ENCODE measurements around the gene FAM3C.

FAM3C gene

DNA sequence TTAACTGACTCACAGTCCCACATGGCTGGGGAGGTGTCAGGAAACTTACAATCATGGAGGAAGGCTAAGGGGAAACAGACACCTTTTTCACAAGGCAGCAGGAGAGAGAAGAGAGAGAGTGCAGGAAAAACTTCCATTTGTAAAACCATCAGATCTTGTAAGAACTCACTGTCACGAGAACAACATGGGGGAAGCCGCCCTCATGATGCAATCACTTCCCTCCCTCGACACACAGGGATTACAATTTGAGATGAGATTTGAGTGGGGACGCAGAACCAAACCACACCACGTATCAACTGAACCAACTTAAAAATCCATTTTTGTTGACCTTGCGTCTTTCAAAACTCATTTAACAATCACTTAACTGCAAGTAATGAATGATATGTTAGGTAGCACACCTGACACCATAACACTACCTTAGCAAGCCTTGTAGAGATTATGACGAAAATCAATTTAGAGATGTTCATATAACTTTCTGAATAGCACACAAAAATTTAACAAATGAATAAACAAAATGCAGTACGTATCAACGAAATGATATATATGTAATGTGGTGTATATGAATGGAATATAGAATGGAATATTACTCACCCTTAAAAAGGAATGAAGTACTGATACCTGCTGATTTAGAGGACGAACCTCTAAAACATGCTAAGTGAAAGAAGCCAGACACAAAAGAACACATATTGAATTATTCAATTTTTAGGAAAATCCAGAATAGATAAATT, 3.7 kb downstream of the FAM3C start:
- TF ChIP-seq, protein P1, sequence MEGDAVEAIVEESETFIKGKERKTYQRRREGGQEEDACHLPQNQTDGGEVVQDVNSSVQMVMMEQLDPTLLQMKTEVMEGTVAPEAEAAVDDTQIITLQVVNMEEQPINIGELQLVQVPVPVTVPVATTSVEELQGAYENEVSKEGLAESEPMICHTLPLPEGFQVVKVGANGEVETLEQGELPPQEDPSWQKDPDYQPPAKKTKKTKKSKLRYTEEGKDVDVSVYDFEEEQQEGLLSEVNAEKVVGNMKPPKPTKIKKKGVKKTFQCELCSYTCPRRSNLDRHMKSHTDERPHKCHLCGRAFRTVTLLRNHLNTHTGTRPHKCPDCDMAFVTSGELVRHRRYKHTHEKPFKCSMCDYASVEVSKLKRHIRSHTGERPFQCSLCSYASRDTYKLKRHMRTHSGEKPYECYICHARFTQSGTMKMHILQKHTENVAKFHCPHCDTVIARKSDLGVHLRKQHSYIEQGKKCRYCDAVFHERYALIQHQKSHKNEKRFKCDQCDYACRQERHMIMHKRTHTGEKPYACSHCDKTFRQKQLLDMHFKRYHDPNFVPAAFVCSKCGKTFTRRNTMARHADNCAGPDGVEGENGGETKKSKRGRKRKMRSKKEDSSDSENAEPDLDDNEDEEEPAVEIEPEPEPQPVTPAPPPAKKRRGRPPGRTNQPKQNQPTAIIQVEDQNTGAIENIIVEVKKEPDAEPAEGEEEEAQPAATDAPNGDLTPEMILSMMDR (IDR thresholded peaks at IDR 0.05; ENCODE audit: control insufficient read depth, insufficient read depth, low read depth, low read length, missing control alignments) = no peak
- no peak overlapping the region for H3K4me3 ChIP-seq (ENCODE audit: control insufficient read depth, low read depth, low read length)
- DNase-seq (ENCODE audit: low read depth) = no peak

DNA sequence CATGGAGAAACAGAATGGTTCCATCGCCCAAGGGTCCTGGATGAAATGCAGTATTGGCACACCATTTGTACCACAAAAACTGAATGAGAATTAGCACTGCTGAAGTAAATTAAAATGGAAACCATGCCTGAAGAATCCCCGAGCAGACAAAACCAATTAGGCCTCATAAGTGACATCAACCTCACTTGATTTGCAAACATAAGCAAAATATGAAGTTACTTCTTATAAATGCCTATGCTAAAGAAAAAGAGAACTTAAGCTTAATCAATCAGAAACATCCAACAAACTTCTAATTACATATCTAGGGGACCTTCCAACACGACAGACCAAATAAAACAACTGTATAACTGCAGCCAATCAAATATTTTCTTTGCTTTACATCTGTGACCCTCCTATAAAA, 4.4 kb downstream of the FAM3C start:
- DNase-seq (ENCODE audit: low read depth) = no peak
- TF ChIP-seq, protein P1 (IDR thresholded peaks at IDR 0.05; ENCODE audit: control insufficient read depth, insufficient read depth, low read depth, low read length, missing control alignments) = no peak
- no peak overlapping the region for H3K4me3 ChIP-seq (ENCODE audit: control insufficient read depth, low read depth, low read length)

DNA sequence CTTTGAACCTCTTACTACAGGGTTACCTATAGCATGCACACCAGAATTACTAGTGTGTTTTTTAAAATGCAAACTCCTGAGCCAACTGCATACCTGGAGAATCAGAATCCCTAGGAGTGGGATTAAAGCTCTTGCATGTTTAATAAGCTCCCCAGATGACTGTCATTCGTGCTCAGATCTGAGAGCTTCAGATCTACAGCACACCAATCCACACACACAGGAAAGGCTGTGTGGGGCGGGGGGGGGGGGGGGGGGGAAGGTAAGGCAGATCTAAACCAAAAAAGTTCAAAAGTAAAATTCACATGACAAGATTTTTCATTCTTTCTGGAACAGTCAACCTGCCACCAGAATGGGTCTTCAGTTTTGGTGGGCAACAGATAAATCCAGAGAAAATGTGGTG, 5.5 kb downstream of the FAM3C start:
- DNase-seq (ENCODE audit: low read depth) = no peak
- H3K4me3 ChIP-seq (ENCODE audit: control insufficient read depth, low read depth, low read length) = no peak overlapping the region
- TF ChIP-seq, protein P1 (IDR thresholded peaks at IDR 0.05; ENCODE audit: control insufficient read depth, insufficient read depth, low read depth, low read length, missing control alignments) = no peak

DNA sequence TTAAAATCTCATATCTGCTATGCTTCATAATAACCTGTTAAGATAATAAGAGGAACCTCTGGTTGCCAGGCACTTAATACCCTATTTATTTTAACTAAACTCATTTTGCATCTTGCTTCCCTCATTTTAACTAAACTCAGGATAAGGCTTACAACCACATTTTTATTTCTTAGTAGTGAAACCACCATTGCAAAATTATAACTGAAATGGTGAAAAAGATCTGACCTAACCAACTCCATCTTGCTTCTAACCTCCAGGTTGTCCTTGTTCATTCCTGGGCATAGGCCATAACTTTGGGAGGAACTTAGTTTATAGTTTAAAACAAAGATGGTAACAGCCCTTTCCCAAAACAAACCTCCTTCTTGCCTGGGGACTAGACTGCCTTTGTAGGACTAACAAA, 6.0 kb downstream of the FAM3C start:
- TF ChIP-seq, protein P1 (IDR thresholded peaks at IDR 0.05; ENCODE audit: control insufficient read depth, insufficient read depth, low read depth, low read length, missing control alignments) = no peak
- DNase-seq (ENCODE audit: low read depth) = no peak
- H3K4me3 ChIP-seq (ENCODE audit: control insufficient read depth, low read depth, low read length) = no peak overlapping the region

DNA sequence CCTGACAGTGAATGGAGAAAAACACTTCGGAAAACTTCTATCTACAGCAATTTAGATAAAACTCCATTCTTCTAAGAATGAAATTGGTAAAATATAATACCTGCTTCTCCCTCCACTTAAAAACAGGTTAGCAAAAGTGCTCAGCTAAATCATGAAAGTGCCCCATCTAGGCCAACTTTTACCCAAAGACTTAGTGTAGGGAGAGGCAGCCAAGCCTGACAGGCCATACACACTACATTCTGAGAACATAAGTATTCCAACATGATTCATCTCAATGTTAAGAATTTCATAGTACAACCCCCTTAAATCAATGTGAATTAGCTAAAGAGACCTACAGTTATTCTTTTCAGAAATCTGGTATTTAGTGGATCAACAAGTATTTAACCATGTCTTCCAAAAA, 7.2 kb downstream of the FAM3C start:
- no peak for DNase-seq (ENCODE audit: low read depth)
- no peak overlapping the region for H3K4me3 ChIP-seq (ENCODE audit: control insufficient read depth, low read depth, low read length)
- TF ChIP-seq, protein P1 (IDR thresholded peaks at IDR 0.05; ENCODE audit: control insufficient read depth, insufficient read depth, low read depth, low read length, missing control alignments) = no peak

DNA sequence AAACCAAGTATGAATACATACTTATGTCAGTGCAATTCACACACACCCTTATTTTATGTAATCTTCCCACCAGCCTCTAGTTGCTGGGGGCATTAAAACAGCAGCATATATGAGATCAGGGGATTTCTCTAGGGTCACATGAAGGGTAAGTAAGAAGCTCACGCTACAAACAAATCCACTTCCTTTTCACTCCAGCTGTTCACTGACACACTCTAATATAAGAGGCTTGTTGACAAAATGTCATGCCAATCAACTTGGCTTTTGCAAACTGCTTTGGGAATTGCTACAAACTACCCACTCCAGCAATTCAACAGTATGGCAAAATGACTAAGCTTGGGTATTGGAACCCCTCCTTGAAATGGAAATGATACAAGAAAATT, 10.3 kb downstream of the FAM3C start:
- no peak overlapping the region for H3K4me3 ChIP-seq (ENCODE audit: control insufficient read depth, low read depth, low read length)
- DNase-seq (ENCODE audit: low read depth) = no peak
- TF ChIP-seq, protein P1 (IDR thresholded peaks at IDR 0.05; ENCODE audit: control insufficient read depth, insufficient read depth, low read depth, low read length, missing control alignments) = no peak
